Breast epithelium (tissue), 4 donors: ENCODE measurements around the gene GLT8D2. TPM values are rescaled to one million over a fixed set of nuclear protein-coding genes. Genes with fewer than 3 reads are reported as not detected.
"Not testable (repeated sequence)": the region's sequence is repeated elsewhere in the genome, so short reads cannot be mapped to it uniquely, and the experiment has no call there.

Experiments used
- DNase-seq, 2 donors: peaks; one replicate each; pipeline ENCODE4 v3.0.0-alpha.2; 2019; ENCODE audit warnings: low spot score in 2 of 2
- H3K27ac ChIP-seq, 2 donors: fragments of 200-600 bp; sonication (generic) in 1 of 2; one replicate each; pipeline ENCODE4 v1.5.1; 2016 to 2019; ENCODE audit warnings: mild to moderate bottlenecking in 1 of 2
- H3K27me3 ChIP-seq, 2 donors: fragments of 200-600 bp; sonication (generic) in 1 of 2; one replicate each; pipeline versions ENCODE4 v1.5.1 to v1.6.0; 2017 to 2019; ENCODE audit warnings: control low read depth in 1 of 2, mild to moderate bottlenecking in 1 of 2
- H3K36me3 ChIP-seq: fragments of 200-600 bp; one replicate; pipeline ENCODE4 v1.5.1; 2019
- H3K4me1 ChIP-seq, 2 donors: fragments of 200-600 bp; sonication (generic); one replicate each; pipeline ENCODE4 v1.5.1; 2016 to 2019; ENCODE audit warnings: control low read depth in 1 of 2
- H3K4me3 ChIP-seq, 3 donors: fragments of 200-600 bp; sonication (generic); 1 replicate in 2 of 3; 2 replicates in 1 of 3; pipeline ENCODE4 v1.5.1; 2016 to 2019; ENCODE audit warnings: mild to moderate bottlenecking in 3 of 3, moderate library complexity in 2 of 3
- H3K9me3 ChIP-seq, 2 donors: fragments of 200-600 bp; sonication (generic) in 1 of 2; one replicate each; pipeline ENCODE4 v1.5.1; 2016 to 2019; ENCODE audit warnings: control low read depth in 1 of 2
- CTCF ChIP-seq, 3 donors: fragments of 450-650 bp; IDR thresholded peaks; one replicate each; pipeline ENCODE4 v1.5.1; 2016 to 2017; ENCODE audit warnings: antibody characterized with exemption in 3 of 3, mild to moderate bottlenecking in 3 of 3, moderate library complexity in 3 of 3
- POLR2A ChIP-seq: fragments of 450-650 bp; IDR thresholded peaks from one replicate; pipeline ENCODE4 v1.6.1; 2016; ENCODE audit warnings: antibody characterized with exemption, mild to moderate bottlenecking, moderate library complexity
- POLR2AphosphoS5 ChIP-seq, 3 donors: sonication (generic); formaldehyde crosslinking; IDR thresholded peaks; one replicate each; pipeline ENCODE4 v1.6.1; 2017; ENCODE audit warnings: antibody characterized with exemption in 3 of 3
- intact Hi-C: fragments of 100-400 bp; cut with DNase I; formaldehyde crosslinking; loops from one replicate; pipeline ENCODE4 v1.15.1; 2023; ENCODE audit warnings: low total_unique reads
- total RNA-seq, 3 donors: library from RNA; depleted of rRNA; stranded (reverse); fragments of >200 nt; gene quantifications; one replicate each; pipeline ENCODE4 v1.1.0, GENCODE V29; 2016

The GLT8D2 gene
- total RNA-seq, 3 donors from 2014 or later: 8.6 to 20.8 (median 16.1) TPM

GRCh38 chr12:104025771-104026170 lies 24.2 kb downstream of the GLT8D2 start:
- Histone ChIP-seq H3K9me3 (peaks cover 0 to 7% of the 10 kb centered on the region in 2 donors), H3K27ac (no peak overlapping the region), H3K4me1 (no peaks in the 10 kb centered on the region), H3K36me3 (no peaks in the 10 kb centered on the region), H3K4me3 (no peak overlapping the region), H3K27me3 (no peaks in the 10 kb centered on the region)
- intact Hi-C loops: no loop called here
- TF ChIP-seq POLR2AphosphoS5 (IDR thresholded peaks at IDR 0.05) (no peak), POLR2A (no peak), CTCF (IDR thresholded peaks at IDR 0.05) (no peak)
- DNase-seq: no peak

DNA sequence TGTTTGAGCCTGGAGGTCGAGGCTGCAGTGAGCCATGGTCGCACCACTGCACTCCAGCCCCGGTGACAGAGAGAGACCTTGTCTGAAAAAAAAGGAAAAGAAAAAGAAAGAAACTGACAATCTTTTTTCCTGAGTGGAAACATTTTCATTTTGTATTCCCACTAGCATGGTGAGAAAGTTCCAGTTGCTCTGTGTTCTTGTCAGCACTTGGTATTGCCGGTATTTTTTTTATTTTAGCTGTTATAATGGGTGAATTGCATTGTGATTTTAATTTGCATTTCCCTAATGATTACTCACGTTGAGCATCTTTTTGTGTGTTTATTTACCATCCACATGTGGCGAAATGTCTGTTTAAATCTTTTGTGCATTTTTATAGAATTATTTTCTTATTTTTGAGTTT lies 25.6 kb downstream of the GLT8D2 start:
- H3K27me3 ChIP-seq: no peaks in the 10 kb centered on the region
- no peaks in the 10 kb centered on the region for H3K36me3 ChIP-seq
- TF ChIP-seq POLR2AphosphoS5 (IDR thresholded peaks at IDR 0.05) (no peak), POLR2A (no peak), CTCF (IDR thresholded peaks at IDR 0.05) (no peak)
- no peak for DNase-seq
- H3K9me3 ChIP-seq: peaks cover 0 to 7% of the 10 kb centered on the region in 2 donors
- intact Hi-C loops: no loop called here
- H3K4me1 ChIP-seq: no peaks in the 10 kb centered on the region
- no peak overlapping the region for H3K4me3 ChIP-seq
- no peak overlapping the region for H3K27ac ChIP-seq

- TF ChIP-seq POLR2AphosphoS5 (IDR thresholded peaks at IDR 0.05) (no peak), CTCF (IDR thresholded peaks at IDR 0.05) (no peak), POLR2A (no peak)
- H3K9me3 ChIP-seq: peaks cover 0 to 7% of the 10 kb centered on the region in 2 donors
- no peaks in the 10 kb centered on the region for H3K4me1 ChIP-seq
- intact Hi-C loops: no loop called here
- H3K36me3 ChIP-seq: no peaks in the 10 kb centered on the region
- DNase-seq: no peak
- H3K27ac ChIP-seq: no peak overlapping the region
- no peak overlapping the region for H3K4me3 ChIP-seq
- no peaks in the 10 kb centered on the region for H3K27me3 ChIP-seq
These were observed 26.3 kb downstream of the GLT8D2 start for GRCh38 chr12:104023710-104024109.

- intact Hi-C loops: no loop called here
- Histone ChIP-seq H3K9me3 (peaks cover 0 to 7% of the 10 kb centered on the region in 2 donors), H3K4me3 (no peak overlapping the region), H3K27ac (no peak overlapping the region), H3K4me1 (no peaks in the 10 kb centered on the region), H3K36me3 (no peaks in the 10 kb centered on the region), H3K27me3 (no peaks in the 10 kb centered on the region)
- no peak for DNase-seq
- no peak for TF ChIP-seq CTCF (IDR thresholded peaks at IDR 0.05)
- TF ChIP-seq POLR2AphosphoS5 (IDR thresholded peaks at IDR 0.05): no peak
These were observed 27.2 kb downstream of the GLT8D2 start for GRCh38 chr12:104022786-104023185.

DNA sequence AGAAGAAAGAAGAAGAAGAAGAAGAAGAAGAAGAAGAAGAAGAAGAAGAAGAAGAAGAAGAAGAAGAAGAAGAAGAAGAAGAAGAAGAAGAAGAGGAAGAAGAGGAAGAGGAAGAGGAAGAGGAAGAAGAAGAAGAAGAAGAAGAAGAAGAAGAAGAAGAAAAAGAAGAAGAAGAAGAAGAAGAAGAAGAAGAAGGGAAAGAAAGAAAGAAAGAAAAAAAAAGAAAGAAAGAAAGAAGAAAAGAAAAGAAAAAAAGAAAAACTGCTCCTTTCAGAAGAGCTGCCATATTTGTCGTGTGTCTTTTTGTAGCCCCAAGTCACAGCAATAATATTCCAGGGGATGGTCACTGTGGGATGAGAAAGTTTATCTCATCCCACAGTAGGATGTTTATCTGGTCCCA lies 28.1 kb downstream of the GLT8D2 start:
- H3K36me3 ChIP-seq, intact Hi-C loops, H3K4me1 ChIP-seq, H3K27me3 ChIP-seq, H3K4me3 ChIP-seq, DNase-seq, H3K27ac ChIP-seq, H3K9me3 ChIP-seq: not testable (repeated sequence)

GRCh38 chr12:104012331-104012730 lies 37.7 kb downstream of the GLT8D2 start:
- H3K4me3 ChIP-seq: no peak overlapping the region
- no peaks in the 10 kb centered on the region for H3K36me3 ChIP-seq
- H3K4me1 ChIP-seq: no peaks in the 10 kb centered on the region
- no peak overlapping the region for H3K27ac ChIP-seq
- intact Hi-C loops: no loop called here
- TF ChIP-seq CTCF (IDR thresholded peaks at IDR 0.05) (no peak), POLR2A (no peak), POLR2AphosphoS5 (IDR thresholded peaks at IDR 0.05) (no peak)
- H3K9me3 ChIP-seq: no peaks in the 10 kb centered on the region
- H3K27me3 ChIP-seq: no peaks in the 10 kb centered on the region
- DNase-seq: no peak
